Measurements from ENCODE around the gene SRRM3. TPM values are rescaled to one million over a fixed set of nuclear protein-coding genes. Genes with fewer than 3 reads are reported as not detected.
"Not testable (repeated sequence)": the region's sequence is repeated elsewhere in the genome, so short reads cannot be mapped to it uniquely, and the experiment has no call there.

SRRM3 gene
- total and polyA plus RNA-seq, 2 experiments from 2014 or later = 0.39 to 0.65 TPM

DNA sequence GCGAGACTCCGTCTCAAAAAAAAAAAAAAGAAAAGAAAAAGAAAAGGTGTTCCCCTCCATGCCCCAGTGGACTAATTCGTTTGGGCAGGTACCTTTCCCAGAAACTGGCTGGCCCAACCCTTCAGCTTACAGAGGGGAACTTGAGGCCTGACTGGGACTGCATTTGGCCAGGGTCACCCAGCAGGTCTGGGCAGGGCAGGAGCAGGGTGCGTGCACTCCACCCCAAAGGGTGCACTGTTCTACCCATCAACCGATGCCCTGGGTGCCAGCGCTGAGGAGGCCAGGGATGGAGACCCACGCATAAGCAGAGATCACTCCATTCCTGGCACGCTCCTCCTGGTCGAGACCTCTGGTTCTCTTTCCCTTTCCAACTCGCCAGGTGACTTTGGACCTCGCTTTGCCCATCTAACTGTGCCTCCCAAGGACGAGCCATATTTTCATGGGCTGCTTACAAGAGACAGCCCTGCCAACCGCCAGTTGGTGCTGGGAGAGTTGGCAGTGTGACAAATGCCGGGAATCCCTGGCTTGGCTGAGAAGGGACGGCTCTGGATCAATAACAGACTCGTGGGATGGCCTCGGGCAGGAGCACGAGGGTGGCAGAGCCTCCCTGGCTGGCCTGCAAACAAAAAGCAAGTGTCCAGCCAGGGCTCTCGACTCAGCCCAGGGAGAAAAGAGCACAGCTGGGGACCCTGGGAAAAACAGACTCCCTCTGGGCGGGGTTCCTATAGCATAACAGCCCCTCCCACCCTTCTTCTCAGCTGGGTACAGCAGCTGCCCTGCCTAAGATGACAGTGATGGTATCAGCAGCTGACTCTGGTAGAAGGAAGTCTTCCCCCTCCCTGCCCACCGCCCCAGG is 108.6 kb downstream of the SRRM3 start:
- H3K79me2 ChIP-seq (ENCODE audit: insufficient read depth) = no peaks in the 10 kb centered on the region
- H3K9me3 ChIP-seq (ENCODE audit: low read depth) = no peaks in the 10 kb centered on the region
- H3K4me1 ChIP-seq (ENCODE audit: insufficient read depth) = no peaks in the 10 kb centered on the region
- no peaks in the 10 kb centered on the region for H3F3A ChIP-seq (ENCODE audit: insufficient read depth)
- in situ Hi-C loops (cut with MboI) = loop anchor here (5.0 kb wide), 1 partner anchor 128 kb away; no protein-coding TSS in a partner anchor
- H3K9me2 ChIP-seq (ENCODE audit: insufficient read depth) = no peaks in the 10 kb centered on the region
- 62% methylated on average over 20 to 21 of the region's 21 CpGs for WGBS, 2 experiments (ENCODE audit: low coverage in 1 of 2, low lambda C conversion rate in 2 of 2, missing lambda C conversion rate in 2 of 2)
- H3K27me3 ChIP-seq (replicated peaks; ENCODE audit: insufficient read depth) = no peaks in the 10 kb centered on the region
- no peak for DNase-seq
- no peaks in the 10 kb centered on the region for H3K36me3 ChIP-seq (ENCODE audit: low read depth)
- H2AFZ ChIP-seq = no peak overlapping the region
- H3K4me3 ChIP-seq = no peak overlapping the region
- H3K4me2 ChIP-seq (ENCODE audit: unreplicated experiment) = no peak overlapping the region
- no peak overlapping the region for H3K27ac ChIP-seq
- no peaks in the 10 kb centered on the region for H4K20me1 ChIP-seq (ENCODE audit: insufficient read depth)
- no peak overlapping the region for H3K9ac ChIP-seq
- TF ChIP-seq EZH2phosphoT487 (IDR thresholded peaks at IDR 0.05; ENCODE audit: insufficient read depth, low read depth) (no peak), EZH2 (IDR thresholded peaks at IDR 0.05; ENCODE audit: insufficient read depth, poor library complexity, severe bottlenecking) (no peak)

DNA sequence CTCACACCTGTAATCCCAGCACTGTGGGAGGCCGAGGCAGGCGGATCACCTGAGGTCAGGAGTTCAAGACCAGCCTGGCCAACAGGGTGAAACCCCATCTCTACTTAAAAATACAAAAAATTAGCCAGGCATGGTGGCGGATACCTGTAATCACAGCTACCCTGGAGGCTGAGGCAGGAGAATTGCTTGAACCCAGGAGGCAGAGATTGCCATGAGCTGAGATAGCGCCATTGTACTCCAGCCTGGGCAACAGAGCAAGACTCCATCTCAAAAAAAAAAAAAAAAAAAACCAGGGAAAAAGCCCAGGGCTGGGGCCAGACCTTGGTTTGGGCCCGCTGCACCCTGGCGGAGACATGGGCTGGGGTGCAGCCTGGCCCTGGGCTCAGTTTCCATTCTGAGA is 110.1 kb downstream of the SRRM3 start:
- not testable (repeated sequence) for H3K4me3 ChIP-seq; H3K27me3 ChIP-seq (replicated peaks; ENCODE audit: insufficient read depth); H3K27ac ChIP-seq; DNase-seq; H3K9me3 ChIP-seq (ENCODE audit: low read depth); H3K4me1 ChIP-seq (ENCODE audit: insufficient read depth); H3K36me3 ChIP-seq (ENCODE audit: low read depth); H3K9me2 ChIP-seq (ENCODE audit: insufficient read depth); H4K20me1 ChIP-seq (ENCODE audit: insufficient read depth); H2AFZ ChIP-seq; H3K79me2 ChIP-seq (ENCODE audit: insufficient read depth); H3K4me2 ChIP-seq (ENCODE audit: unreplicated experiment); H3K9ac ChIP-seq; H3F3A ChIP-seq (ENCODE audit: insufficient read depth)
- in situ Hi-C loops (cut with MboI) = loop anchor here (5.0 kb wide), 1 partner anchor 130 kb away; no protein-coding TSS in a partner anchor
- WGBS, 2 experiments (ENCODE audit: low coverage in 1 of 2, low lambda C conversion rate in 2 of 2, missing lambda C conversion rate in 2 of 2) = 84 to 94% methylated on average over 6 of the region's 6 CpGs

DNA sequence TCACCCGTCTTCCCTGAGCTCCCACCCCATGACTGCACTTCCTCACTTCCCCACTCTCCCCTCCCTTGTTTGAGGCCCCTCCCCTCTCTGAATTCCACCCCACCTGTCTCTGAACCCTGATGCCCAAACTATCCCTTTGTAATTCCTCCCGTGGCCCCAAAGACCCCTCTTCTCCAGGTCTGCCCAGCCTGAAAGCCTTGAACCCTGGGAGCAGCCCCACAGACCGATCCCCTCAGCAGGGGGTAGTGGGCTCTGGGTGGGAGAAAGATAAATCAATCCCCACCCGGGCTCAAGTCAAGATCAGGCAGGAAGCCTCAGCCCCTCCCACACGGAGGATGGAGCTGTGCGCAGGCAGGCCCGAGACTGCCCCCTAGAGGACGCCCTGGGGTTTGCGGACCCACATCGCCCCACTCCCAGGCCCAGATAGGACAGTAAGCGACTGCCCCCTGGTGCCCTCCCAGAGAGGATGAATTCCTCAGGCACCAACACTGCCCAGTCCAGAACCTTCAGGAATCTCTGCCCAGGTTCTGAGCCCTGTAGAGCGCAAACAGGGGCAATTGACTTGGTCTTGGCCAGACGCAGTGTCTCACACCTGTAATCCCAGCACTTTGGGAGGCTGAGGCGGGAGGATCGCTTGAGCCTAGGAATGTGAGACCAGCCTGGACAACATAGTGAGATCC is 112.5 kb downstream of the SRRM3 start:
- H3K4me3 ChIP-seq = no peak overlapping the region
- peaks cover 4% of the 10 kb centered on the region for H3F3A ChIP-seq (ENCODE audit: insufficient read depth)
- no peaks in the 10 kb centered on the region for H3K9me2 ChIP-seq (ENCODE audit: insufficient read depth)
- no peak overlapping the region for H3K9ac ChIP-seq
- 8 to 13% methylated on average over 15 of the region's 15 CpGs for WGBS, 2 experiments (ENCODE audit: low coverage in 1 of 2, low lambda C conversion rate in 2 of 2, missing lambda C conversion rate in 2 of 2)
- H3K27ac ChIP-seq = no peak overlapping the region
- H3K4me1 ChIP-seq (ENCODE audit: insufficient read depth) = peaks cover 5% of the 10 kb centered on the region; the same call in 1 of the 2 replicates
- H3K36me3 ChIP-seq (ENCODE audit: low read depth) = no peaks in the 10 kb centered on the region
- no peaks in the 10 kb centered on the region for H4K20me1 ChIP-seq (ENCODE audit: insufficient read depth)
- DNase-seq = peak; percentile 93
- no peaks in the 10 kb centered on the region for H3K27me3 ChIP-seq (replicated peaks; ENCODE audit: insufficient read depth)
- H3K4me2 ChIP-seq (ENCODE audit: unreplicated experiment) = no peak overlapping the region
- in situ Hi-C loops (cut with MboI) = loop anchor here (5.0 kb wide), 1 partner anchor 132 kb away; no protein-coding TSS in a partner anchor
- H3K79me2 ChIP-seq (ENCODE audit: insufficient read depth) = 0 out of 2 replicates have a peak, but pooled peaks cover under 1% of the 10 kb centered on the region
- H3K9me3 ChIP-seq (ENCODE audit: low read depth) = no peaks in the 10 kb centered on the region
- H2AFZ ChIP-seq = peak overlapping the region; percentile 75; the same call in 1 of the 2 replicates
- no peak for TF ChIP-seq EZH2phosphoT487 (IDR thresholded peaks at IDR 0.05; ENCODE audit: insufficient read depth, low read depth)
- TF ChIP-seq EZH2 (IDR thresholded peaks at IDR 0.05; ENCODE audit: insufficient read depth, poor library complexity, severe bottlenecking) = no peak

DNA sequence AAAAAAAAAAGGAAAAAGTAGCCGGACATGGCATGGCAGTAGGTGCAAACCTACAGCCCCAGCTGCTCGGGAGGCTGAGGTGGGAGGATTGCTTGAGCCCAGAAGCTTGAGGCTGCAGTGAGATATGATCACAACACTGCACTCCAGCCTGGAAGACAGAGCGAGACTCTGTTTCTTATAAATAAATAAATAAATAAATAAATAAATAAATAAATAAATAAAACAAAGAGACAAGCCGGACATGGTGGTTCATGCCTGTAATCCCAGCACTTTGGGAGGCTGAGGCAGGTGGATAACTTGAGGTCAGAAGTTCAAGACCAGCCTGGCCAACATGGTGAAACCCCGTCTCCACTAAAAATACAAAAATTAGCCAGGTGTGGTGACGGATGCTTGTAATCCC is 113.0 kb downstream of the SRRM3 start:
- not testable (repeated sequence) for H4K20me1 ChIP-seq (ENCODE audit: insufficient read depth); H3K4me2 ChIP-seq (ENCODE audit: unreplicated experiment); H3F3A ChIP-seq (ENCODE audit: insufficient read depth); H3K9me2 ChIP-seq (ENCODE audit: insufficient read depth); H3K36me3 ChIP-seq (ENCODE audit: low read depth); H3K27me3 ChIP-seq (replicated peaks; ENCODE audit: insufficient read depth); H3K9me3 ChIP-seq (ENCODE audit: low read depth); H3K79me2 ChIP-seq (ENCODE audit: insufficient read depth); DNase-seq; H3K9ac ChIP-seq; H3K4me3 ChIP-seq; H3K4me1 ChIP-seq (ENCODE audit: insufficient read depth); H2AFZ ChIP-seq; H3K27ac ChIP-seq
- WGBS, 2 experiments (ENCODE audit: low coverage in 1 of 2, low lambda C conversion rate in 2 of 2, missing lambda C conversion rate in 2 of 2) = 51 to 55% methylated on average over 6 of the region's 6 CpGs
- in situ Hi-C loops (cut with MboI) = loop anchor here (5.0 kb wide), 1 partner anchor 132 kb away; no protein-coding TSS in a partner anchor
